COLO829 (cell line): ENCODE results near the gene TP53TG5.

ENCODE experiments used
- DNase-seq: peaks from one replicate; pipeline ENCODE4 v3.0.0; 2012; ENCODE audit warnings: low spot score

TP53TG5 gene

GRCh38 chr20:45323731-45324130, 54.4 kb downstream of the TP53TG5 start:
- DNase-seq = no peak

- DNase-seq = no peak
Measured at GRCh38 chr20:45322952-45323383, 55.2 kb downstream of the TP53TG5 start.
